Activated CD8-positive, alpha-beta T cell treated with anti-CD3 and anti-CD28 coated beads, Interleukin-2, amount 10 ng/mL, durations not matched to agents 7 days and 5 days (primary cell): ENCODE data around the gene RPL38. TPM values are rescaled to one million over a fixed set of nuclear protein-coding genes. Genes with fewer than 3 reads are reported as not detected.
"Not testable (repeated sequence)": the region's sequence is repeated elsewhere in the genome, so short reads cannot be mapped to it uniquely, and the experiment has no call there.

Experiments
- ATAC-seq: fragments of 150-1000 bp; cut with Tn5 transposase; one replicate; pipeline ENCODE4 v1.10.0; 2021; ENCODE audit warnings: moderate library complexity
- CTCF ChIA-PET: fragments of 350-600 bp; sonication (Branson Sonifier 250); formaldehyde crosslinking; loops from one replicate; lab custom pipeline; 2021; ENCODE audit warnings: antibody characterized with exemption; lab: Charles Lee
- POLR2A ChIA-PET: fragments of 350-600 bp; sonication (Branson Sonifier 250); formaldehyde crosslinking; loops from one replicate; lab custom pipeline; 2021; ENCODE audit warnings: antibody characterized with exemption; lab: Charles Lee
- DNase-seq: peaks from one replicate; pipeline ENCODE4 v3.0.0-alpha.2; 2020
- H3K27ac Mint-ChIP-seq: one replicate; pipeline ENCODE4 v1.8.0; 2021; ENCODE audit warnings: mild to moderate bottlenecking, mixed read lengths
- H3K27me3 Mint-ChIP-seq: one replicate; pipeline ENCODE4 v1.8.0; 2021; ENCODE audit warnings: low read depth, mixed read lengths
- H3K36me3 Mint-ChIP-seq: one replicate; pipeline ENCODE4 v1.8.0; 2021; ENCODE audit warnings: low read depth, mixed read lengths
- H3K4me1 Mint-ChIP-seq: one replicate; pipeline ENCODE4 v1.8.0; 2021; ENCODE audit warnings: low read depth, mixed read lengths
- H3K4me3 Mint-ChIP-seq: one replicate; pipeline ENCODE4 v1.8.0; 2021; ENCODE audit warnings: mild to moderate bottlenecking, mixed read lengths
- H3K9me3 Mint-ChIP-seq: one replicate; pipeline ENCODE4 v1.8.0; 2022; ENCODE audit warnings: mixed read lengths; ENCODE audit not compliant: insufficient read depth
- total RNA-seq, 2 experiments: library from RNA; stranded (reverse); gene quantifications; one replicate each; pipeline ENCODE4 v1.2.3, GENCODE V29; 2021

RPL38 gene
- total RNA-seq, 2 experiments from 2014 or later: 959 to 1,020 TPM

DNA sequence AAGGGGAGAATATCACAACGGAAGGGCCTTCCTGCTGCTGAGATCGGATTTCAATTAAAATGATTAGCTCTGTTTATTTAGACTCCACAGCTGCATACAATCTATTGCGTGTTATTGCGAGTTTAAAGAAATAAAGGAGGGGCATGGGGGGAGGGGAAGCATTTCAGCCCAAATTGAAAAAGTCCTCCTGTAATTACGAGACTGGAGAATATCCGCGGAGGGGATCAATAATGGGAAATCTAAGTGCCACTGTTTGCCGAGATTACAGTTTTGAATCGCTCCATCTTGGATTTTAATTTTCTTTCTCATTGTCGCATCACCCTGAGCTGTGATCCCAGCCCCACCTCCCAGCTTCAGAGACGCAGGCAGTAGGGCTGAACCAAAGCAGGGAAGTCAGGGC, 15.7 kb upstream of the RPL38 start:
- no peak for ATAC-seq
- no peak overlapping the region for H3K4me3 Mint-ChIP-seq
- peaks cover 5% of the 10 kb centered on the region for H3K27me3 Mint-ChIP-seq
- H3K9me3 Mint-ChIP-seq: no peaks in the 10 kb centered on the region
- CTCF ChIA-PET: interaction anchor here (5.6 kb wide), 1 partner anchor 12 kb away, joined by 47 read pairs; no protein-coding TSS in a partner anchor
- no peak overlapping the region for H3K27ac Mint-ChIP-seq
- peaks cover under 1% of the 10 kb centered on the region for H3K4me1 Mint-ChIP-seq
- POLR2A ChIA-PET: no interaction called here
- DNase-seq: no peak
- H3K36me3 Mint-ChIP-seq: no peaks in the 10 kb centered on the region

DNA sequence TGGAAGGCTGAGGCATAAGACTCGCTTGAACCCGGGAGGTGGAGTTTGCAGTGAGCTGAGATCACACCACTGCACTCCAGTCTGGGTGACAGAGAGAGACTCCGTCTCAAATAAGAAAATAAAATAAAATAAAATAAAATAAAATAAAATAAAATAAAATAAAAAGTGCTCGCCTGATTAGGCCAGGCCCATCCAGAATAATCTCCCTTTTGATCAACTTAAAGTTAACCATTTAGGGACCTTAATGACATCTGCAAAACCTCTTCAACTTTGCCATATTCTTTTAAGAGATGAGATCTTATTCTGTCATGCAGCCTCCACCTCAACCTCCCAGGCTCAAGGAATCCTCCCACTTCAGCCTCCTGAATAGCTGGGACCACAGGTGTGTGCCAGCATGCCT, 14.8 kb upstream of the RPL38 start:
- not testable (repeated sequence) for DNase-seq, H3K4me1 Mint-ChIP-seq, H3K27me3 Mint-ChIP-seq, H3K36me3 Mint-ChIP-seq, H3K9me3 Mint-ChIP-seq, ATAC-seq, H3K27ac Mint-ChIP-seq, H3K4me3 Mint-ChIP-seq
- ChIA-PET POLR2A (interaction anchor here (0.9 kb wide), 1 partner anchor 15 kb away, joined by 3 read pairs; the partner anchor contains the start of gene RPL38), CTCF (interaction anchor here (5.6 kb wide), 1 partner anchor 11 kb away, joined by 47 read pairs; no protein-coding TSS in a partner anchor)

DNA sequence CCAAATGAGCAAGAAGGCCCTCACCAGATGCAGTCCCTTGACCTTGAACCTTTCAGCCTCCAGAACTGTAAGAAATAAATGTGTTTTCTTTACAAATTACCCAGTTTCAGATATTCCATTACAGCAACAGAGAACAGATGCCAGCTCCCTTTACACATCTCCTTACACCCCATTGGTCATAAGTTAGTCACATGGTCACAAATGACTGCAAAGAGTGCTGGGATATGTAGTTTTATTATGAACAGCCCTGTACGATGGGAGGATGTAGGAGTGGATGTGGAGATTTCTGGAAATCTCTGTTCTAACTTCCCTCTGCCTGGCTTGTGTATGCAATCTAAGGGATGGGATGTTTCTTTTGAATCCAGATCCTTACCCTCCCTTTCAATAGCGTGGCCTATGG, 13.3 kb upstream of the RPL38 start:
- no peak for DNase-seq
- POLR2A ChIA-PET: no interaction called here
- CTCF ChIA-PET: interaction anchor here (5.6 kb wide), 1 partner anchor 9 kb away, joined by 47 read pairs; no protein-coding TSS in a partner anchor
- H3K9me3 Mint-ChIP-seq: no peaks in the 10 kb centered on the region
- no peaks in the 10 kb centered on the region for H3K36me3 Mint-ChIP-seq
- no peak overlapping the region for H3K4me3 Mint-ChIP-seq
- ATAC-seq: peak; percentile 68
- no peak overlapping the region for H3K27ac Mint-ChIP-seq
- H3K27me3 Mint-ChIP-seq: peaks cover 9% of the 10 kb centered on the region
- H3K4me1 Mint-ChIP-seq: peaks cover 22% of the 10 kb centered on the region

DNA sequence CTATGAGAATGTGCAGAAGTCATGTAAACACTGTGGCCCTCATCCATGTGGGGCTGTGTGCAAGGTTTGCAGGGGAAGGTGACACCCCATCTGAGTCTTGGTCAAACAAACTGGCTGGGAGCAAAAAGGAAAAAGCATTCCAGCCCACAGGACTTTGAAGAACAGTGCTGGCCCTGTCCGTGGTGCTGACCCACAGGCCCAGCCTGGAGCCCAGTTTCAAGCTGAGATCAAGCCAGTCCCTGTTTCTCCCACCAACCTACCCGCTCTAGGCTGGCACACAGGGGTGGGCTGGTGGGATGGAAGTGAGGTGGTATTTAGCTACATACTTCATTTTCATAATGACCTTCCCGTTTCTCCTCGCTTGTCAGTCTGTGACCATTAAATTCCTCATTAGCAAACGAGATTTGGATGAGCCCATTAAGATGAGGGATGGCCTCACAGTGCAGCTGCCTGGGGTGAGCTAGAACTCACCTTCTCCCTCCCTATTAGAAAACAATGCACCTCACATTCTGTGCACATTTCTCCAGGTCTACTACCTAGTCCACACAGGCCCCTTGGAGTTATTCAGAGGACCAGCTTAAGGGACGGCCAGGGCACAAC, 12.6 kb upstream of the RPL38 start:
- ChIA-PET CTCF (interaction anchor here (0.9 to 5.6 kb wide), 3 partner anchors 9 to 101 kb away, joined by 3 to 47 read pairs (median 6); partner anchors contain the start of gene RPL38), POLR2A (no interaction called here)
- Mint-ChIP-seq H3K4me3 (no peak overlapping the region), H3K9me3 (no peaks in the 10 kb centered on the region), H3K36me3 (no peaks in the 10 kb centered on the region), H3K4me1 (peaks cover 23% of the 10 kb centered on the region), H3K27me3 (peaks cover 9% of the 10 kb centered on the region), H3K27ac (no peak overlapping the region)
- DNase-seq (no peak), ATAC-seq (no peak)

DNA sequence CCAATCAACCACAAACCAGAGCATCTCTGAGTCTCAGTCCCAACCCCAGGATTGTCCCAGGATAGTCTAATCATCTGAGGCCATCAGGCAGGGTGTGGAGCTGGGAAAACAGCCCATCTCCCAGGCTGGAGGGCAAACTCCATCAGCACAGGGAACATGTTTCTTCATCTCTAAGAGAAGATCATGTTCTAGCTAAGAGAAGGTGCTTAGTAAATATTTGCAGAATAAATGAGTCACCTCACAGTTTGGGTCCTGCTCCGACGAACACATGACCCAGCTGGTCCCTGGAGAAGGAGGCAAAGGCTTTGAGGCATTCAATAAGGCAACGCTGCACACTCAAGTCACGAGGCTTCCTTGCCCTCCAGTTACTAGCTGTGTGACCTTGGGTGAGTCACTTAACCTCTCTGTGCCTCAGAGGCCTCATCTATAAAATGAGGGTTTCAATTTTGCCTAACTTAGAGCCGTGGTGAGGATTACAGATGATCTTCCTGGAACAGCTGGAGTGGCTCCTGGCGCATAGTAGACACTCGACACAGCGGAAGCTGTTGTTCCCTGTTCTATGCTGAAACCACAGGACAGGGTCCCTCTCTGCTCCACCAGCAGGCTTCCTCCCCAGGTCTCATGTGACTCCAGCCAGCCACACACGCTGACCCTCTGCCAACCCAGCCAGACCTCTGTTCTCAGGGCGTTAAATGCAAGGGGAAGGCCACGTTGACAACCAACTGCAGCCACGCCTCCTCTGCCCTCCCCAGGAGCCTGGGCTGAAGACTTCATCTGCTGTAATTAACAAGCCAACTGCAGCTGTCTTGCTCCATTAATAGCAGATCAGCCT, 10.3 kb upstream of the RPL38 start:
- Mint-ChIP-seq H3K4me1 (peaks cover 23% of the 10 kb centered on the region), H3K4me3 (no peak overlapping the region), H3K27ac (no peak overlapping the region), H3K27me3 (peaks cover 6% of the 10 kb centered on the region), H3K36me3 (no peaks in the 10 kb centered on the region), H3K9me3 (no peaks in the 10 kb centered on the region)
- CTCF ChIA-PET: interaction anchor here (0.8 to 2.1 kb wide), 2 partner anchors 9 to 10 kb away, joined by 4 to 5 read pairs; partner anchors contain the start of gene RPL38
- ATAC-seq (no peak), DNase-seq (no peak)
- POLR2A ChIA-PET: interaction anchor here (1.4 kb wide), 1 partner anchor 11 kb away, joined by 4 read pairs; the partner anchor contains the start of gene RPL38

DNA sequence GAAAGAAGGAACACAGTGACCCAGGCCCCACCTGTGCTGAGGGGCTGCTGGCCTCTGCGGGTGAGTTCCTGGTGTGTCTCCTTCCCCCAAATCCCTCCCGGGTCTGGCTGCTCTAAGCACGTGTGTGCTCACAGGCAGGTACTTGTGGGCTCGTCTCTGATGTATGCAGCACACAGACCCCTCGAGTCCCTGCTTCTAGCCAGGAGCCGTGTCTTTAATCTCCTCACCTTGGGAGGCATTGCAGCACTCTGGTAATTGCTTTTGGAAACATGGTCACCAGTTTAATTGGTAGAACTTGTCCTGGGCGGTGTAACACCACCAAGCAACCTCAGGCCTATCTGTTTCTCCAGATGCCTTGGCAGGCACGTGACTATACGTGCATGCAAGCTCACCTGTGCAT, 8.8 kb upstream of the RPL38 start:
- peaks cover 32% of the 10 kb centered on the region for H3K4me1 Mint-ChIP-seq
- ATAC-seq (no peak), DNase-seq (no peak)
- ChIA-PET CTCF (no interaction called here), POLR2A (no interaction called here)
- no peaks in the 10 kb centered on the region for H3K36me3 Mint-ChIP-seq
- H3K4me3 Mint-ChIP-seq: no peak overlapping the region
- H3K27me3 Mint-ChIP-seq: peaks cover 5% of the 10 kb centered on the region
- no peaks in the 10 kb centered on the region for H3K9me3 Mint-ChIP-seq
- H3K27ac Mint-ChIP-seq: peak overlapping the region; percentile 21

DNA sequence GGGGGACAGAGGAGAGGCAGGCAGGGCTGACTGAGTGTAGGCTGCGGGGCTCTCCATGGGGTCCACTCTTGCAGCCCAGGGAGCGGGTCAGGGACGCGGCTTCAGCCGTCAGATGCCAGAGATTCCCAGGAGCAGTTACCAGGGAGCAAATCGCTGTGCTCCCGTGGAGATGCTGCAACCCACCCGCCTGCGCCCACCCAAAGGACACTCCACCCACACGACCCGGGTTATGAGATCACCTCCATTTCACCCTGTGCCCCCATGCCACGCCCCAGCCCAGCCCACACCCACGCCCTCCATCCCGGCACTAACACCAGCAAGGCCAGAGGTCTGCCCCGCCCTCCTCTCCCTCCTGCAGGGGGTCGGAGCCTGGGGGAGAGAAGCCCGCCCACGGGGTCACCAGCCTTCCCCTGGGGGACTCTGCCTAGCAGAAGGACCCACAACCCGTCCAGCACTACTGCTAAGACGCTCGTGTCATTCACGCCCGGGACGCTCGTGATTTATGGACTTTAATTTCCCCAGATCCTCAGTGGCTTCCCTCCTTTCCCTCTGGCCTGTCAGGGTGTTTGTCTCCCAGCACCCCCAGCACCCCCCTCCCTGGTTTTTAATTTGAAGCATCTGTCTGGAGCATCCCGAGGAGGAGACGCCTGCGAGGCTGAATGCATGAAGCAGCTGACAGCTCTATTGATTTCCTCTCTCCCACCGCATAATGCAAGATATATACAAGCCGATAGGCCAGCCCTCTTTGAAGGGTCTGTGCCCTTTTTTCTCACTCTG, 6.7 kb upstream of the RPL38 start:
- ATAC-seq: no peak
- Mint-ChIP-seq H3K4me1 (peaks cover 34% of the 10 kb centered on the region), H3K36me3 (no peaks in the 10 kb centered on the region), H3K27me3 (peaks cover 16% of the 10 kb centered on the region), H3K27ac (no peak overlapping the region), H3K4me3 (no peak overlapping the region), H3K9me3 (no peaks in the 10 kb centered on the region)
- no peak for DNase-seq
- CTCF ChIA-PET: no interaction called here
- POLR2A ChIA-PET: no interaction called here

DNA sequence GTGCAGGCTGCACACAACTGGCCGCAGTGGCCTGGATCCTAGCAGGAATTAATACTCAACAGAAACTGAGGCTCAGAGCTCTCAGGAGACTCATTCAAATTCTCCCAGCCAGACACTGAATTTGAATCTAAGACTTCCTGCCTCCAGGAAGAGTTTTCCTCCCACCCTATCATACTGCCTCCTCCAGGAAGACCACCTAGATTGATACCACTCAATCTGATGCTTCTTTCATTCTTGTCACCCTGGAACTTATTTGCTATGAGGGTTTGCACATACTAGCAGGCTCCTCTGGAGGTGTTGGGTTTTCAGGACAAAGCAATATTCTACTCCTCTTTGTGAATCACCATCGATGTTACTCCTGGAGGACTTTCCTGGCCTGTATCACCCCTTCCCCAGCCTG, 5.7 kb upstream of the RPL38 start:
- Mint-ChIP-seq H3K4me1 (peaks cover 32% of the 10 kb centered on the region), H3K27me3 (peaks cover 16% of the 10 kb centered on the region), H3K4me3 (no peak overlapping the region), H3K27ac (no peak overlapping the region), H3K36me3 (no peaks in the 10 kb centered on the region), H3K9me3 (no peaks in the 10 kb centered on the region)
- ChIA-PET CTCF (no interaction called here), POLR2A (no interaction called here)
- DNase-seq (no peak), ATAC-seq (no peak)

DNA sequence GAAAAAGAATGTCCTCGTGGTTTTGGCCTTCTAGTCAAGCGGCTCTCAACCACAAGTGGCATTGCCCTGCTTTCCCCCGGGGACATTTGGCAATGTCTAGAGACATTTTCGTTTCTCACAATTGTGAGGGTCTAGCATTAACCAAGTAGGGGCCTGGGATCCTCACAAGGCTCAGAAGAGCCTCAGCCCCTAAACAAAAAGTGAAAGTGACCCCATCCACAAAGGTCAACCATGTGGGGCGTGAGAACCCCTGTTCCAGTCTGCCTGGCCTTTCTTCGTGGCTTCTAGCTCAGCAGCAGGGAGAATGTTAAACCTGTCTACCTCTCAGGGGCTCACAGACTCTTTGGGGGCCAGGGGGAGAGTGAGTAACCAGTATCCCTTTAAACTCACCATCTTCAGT, 4.8 kb upstream of the RPL38 start:
- ChIA-PET POLR2A (no interaction called here), CTCF (interaction anchor here (1.3 to 2.3 kb wide), 6 partner anchors 10 to 769 kb away, joined by 4 to 47 read pairs (median 10); partner anchors contain the start of gene TTYH2)
- Mint-ChIP-seq H3K4me3 (no peak overlapping the region), H3K9me3 (no peaks in the 10 kb centered on the region), H3K27me3 (peaks cover 17% of the 10 kb centered on the region), H3K27ac (no peak overlapping the region), H3K36me3 (peaks cover 3% of the 10 kb centered on the region), H3K4me1 (peaks cover 31% of the 10 kb centered on the region)
- DNase-seq (no peak), ATAC-seq (no peak)

DNA sequence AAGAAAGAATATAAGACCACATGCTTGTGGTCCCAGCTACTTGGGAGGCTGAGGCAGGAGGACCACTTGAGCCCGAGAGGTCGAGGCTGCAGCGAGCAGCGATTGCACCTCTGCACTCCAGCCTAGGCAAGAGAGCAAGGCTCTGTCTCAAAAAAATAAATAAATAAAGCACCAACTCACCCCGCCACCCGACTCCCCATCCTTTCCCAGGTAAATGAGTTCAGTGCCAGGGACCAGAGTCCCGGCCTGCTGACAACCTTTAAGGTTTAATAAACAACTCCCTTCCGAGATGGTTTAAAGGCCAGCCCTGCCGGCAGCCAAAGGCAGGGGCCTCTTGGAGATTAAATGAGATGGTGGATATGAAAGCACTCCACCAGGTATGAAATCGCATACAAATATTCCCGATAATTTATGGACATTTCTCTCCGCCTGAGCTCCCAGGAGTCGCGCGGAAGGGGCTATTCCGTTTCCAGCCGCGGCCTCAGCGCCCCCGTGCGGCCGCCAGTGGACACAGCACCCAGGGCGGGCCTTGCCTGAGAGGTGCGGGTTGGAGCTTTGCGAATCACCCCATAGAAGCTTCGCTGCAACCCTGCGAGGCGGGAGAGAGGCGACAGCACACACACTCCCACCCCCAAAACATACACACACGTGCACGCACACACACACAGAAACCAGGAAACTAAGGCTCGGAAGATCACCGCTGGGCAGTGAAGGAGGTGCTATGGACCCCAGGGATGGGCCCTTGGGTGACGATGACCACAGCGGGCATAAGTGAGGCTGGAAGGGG, 4.0 kb upstream of the RPL38 start:
- Mint-ChIP-seq H3K27me3 (peaks cover 15% of the 10 kb centered on the region), H3K27ac (no peak overlapping the region), H3K4me1 (peaks cover 25% of the 10 kb centered on the region), H3K9me3 (no peaks in the 10 kb centered on the region), H3K4me3 (no peak overlapping the region), H3K36me3 (peaks cover 7% of the 10 kb centered on the region)
- ChIA-PET POLR2A (interaction anchor here (0.5 kb wide), 1 partner anchor 171 kb away, joined by 3 read pairs; no protein-coding TSS in a partner anchor), CTCF (interaction anchor here (0.6 to 2.3 kb wide), 28 partner anchors 10 to 1019 kb away, joined by 3 to 47 read pairs (median 4); partner anchors contain the start of gene TTYH2)
- DNase-seq (peak; percentile 76), ATAC-seq (peak; percentile 48)
